Breast epithelium (tissue), 4 donors: ENCODE data around the gene FBRS. TPM values are rescaled to one million over a fixed set of nuclear protein-coding genes. Genes with fewer than 3 reads are reported as not detected.
"Not testable (repeated sequence)": the region's sequence is repeated elsewhere in the genome, so short reads cannot be mapped to it uniquely, and the experiment has no call there.

ENCODE experiments used
- DNase-seq, 2 donors: peaks; one replicate each; pipeline ENCODE4 v3.0.0-alpha.2; 2019; ENCODE audit warnings: low spot score in 2 of 2
- H3K27ac ChIP-seq, 2 donors: fragments of 200-600 bp; sonication (generic) in 1 of 2; one replicate each; pipeline ENCODE4 v1.5.1; 2016 to 2019; ENCODE audit warnings: mild to moderate bottlenecking in 1 of 2
- H3K27me3 ChIP-seq, 2 donors: fragments of 200-600 bp; sonication (generic) in 1 of 2; one replicate each; pipeline versions ENCODE4 v1.5.1 to v1.6.0; 2017 to 2019; ENCODE audit warnings: control low read depth in 1 of 2, mild to moderate bottlenecking in 1 of 2
- H3K36me3 ChIP-seq: fragments of 200-600 bp; one replicate; pipeline ENCODE4 v1.5.1; 2019
- H3K4me1 ChIP-seq, 2 donors: fragments of 200-600 bp; sonication (generic); one replicate each; pipeline ENCODE4 v1.5.1; 2016 to 2019; ENCODE audit warnings: control low read depth in 1 of 2
- H3K4me3 ChIP-seq, 3 donors: fragments of 200-600 bp; sonication (generic); 1 replicate in 2 of 3; 2 replicates in 1 of 3; pipeline ENCODE4 v1.5.1; 2016 to 2019; ENCODE audit warnings: mild to moderate bottlenecking in 3 of 3, moderate library complexity in 2 of 3
- H3K9me3 ChIP-seq, 2 donors: fragments of 200-600 bp; sonication (generic) in 1 of 2; one replicate each; pipeline ENCODE4 v1.5.1; 2016 to 2019; ENCODE audit warnings: control low read depth in 1 of 2
- POLR2A ChIP-seq: fragments of 450-650 bp; IDR thresholded peaks from one replicate; pipeline ENCODE4 v1.6.1; 2016; ENCODE audit warnings: antibody characterized with exemption, mild to moderate bottlenecking, moderate library complexity
- POLR2AphosphoS5 ChIP-seq, 3 donors: sonication (generic); formaldehyde crosslinking; IDR thresholded peaks; one replicate each; pipeline ENCODE4 v1.6.1; 2017; ENCODE audit warnings: antibody characterized with exemption in 3 of 3
- intact Hi-C: fragments of 100-400 bp; cut with DNase I; formaldehyde crosslinking; loops from one replicate; pipeline ENCODE4 v1.15.1; 2023; ENCODE audit warnings: low total_unique reads
- total RNA-seq, 3 donors: library from RNA; depleted of rRNA; stranded (reverse); fragments of >200 nt; gene quantifications; one replicate each; pipeline ENCODE4 v1.1.0, GENCODE V29; 2016
- TF ChIP-seq, protein P1 (sequence below), 3 donors: fragments of 450-650 bp; IDR thresholded peaks; one replicate each; pipeline ENCODE4 v1.5.1; 2016 to 2017; ENCODE audit warnings: antibody characterized with exemption in 3 of 3, mild to moderate bottlenecking in 3 of 3, moderate library complexity in 3 of 3

Gene FBRS
- total RNA-seq, 3 donors from 2014 or later, result 13.6 to 25.2 (median 17.7) TPM

DNA sequence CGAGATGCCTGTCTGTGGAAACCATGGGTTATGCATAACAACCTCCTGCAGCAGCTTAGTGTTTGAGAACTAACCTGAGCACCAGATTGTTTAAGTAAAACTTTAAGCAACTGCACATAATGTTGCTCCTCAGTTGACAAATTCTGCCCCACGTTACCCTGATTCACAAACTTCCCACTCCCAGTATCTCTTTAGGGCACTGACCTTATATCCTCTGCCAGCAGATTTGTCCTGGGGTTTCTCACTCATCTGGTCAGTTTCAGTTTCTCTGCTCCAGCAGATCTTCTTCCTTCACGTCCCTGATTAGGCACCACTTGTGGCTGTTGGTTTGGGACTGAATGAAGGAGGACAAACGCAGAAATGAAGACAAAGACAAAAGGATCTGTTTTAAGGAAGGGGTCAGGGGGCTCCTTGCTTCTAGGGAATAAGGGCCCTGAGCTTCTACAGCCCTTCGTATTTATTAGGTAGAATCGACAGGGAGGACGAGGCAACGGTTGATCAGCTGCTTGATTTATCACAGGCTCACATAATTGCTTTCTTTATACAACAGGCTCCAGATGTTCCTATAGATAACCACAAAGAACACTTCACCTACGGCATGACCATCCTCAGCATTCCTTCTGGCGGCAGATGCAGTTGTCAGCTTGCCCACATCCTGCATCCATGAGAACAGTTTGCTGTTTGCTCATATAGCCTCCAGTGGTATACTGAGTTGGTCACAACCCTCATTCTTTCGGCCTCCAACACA, 34.5 kb upstream of the FBRS start:
- Histone ChIP-seq H3K9me3 (no peaks in the 10 kb centered on the region), H3K27me3 (no peaks in the 10 kb centered on the region)
- intact Hi-C loops, result loop anchor here (10.0 kb wide), 1 partner anchor 79 kb away; no protein-coding TSS in a partner anchor

DNA sequence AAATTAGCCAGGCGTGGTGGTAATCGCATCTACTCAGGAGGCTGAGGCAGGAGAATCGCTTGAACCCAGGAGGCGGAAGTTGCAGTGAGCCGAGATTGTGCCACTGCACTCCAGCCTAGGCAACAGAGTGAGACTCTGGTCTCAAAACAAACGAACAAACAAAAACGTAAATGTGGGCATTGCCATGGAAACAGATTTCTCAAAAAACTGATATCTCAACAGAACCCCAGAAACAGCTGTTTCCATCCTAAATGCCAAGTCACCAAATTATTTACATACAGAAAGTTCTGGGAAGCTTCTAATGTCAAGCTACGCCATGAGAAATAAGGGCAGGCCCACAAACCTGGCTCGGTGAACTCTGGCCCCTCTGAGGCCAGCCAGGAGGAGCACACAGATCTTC, 32.0 kb upstream of the FBRS start:
- no peak overlapping the region for H3K27ac ChIP-seq
- no peak for DNase-seq
- no peaks in the 10 kb centered on the region for H3K4me1 ChIP-seq
- no peaks in the 10 kb centered on the region for H3K9me3 ChIP-seq
- H3K4me3 ChIP-seq, result no peak overlapping the region
- no peaks in the 10 kb centered on the region for H3K36me3 ChIP-seq
- H3K27me3 ChIP-seq, result no peaks in the 10 kb centered on the region
- intact Hi-C loops, result loop anchor here (10.0 kb wide), 1 partner anchor 81 kb away; no protein-coding TSS in a partner anchor
- TF ChIP-seq POLR2A, result no peak
- TF ChIP-seq, protein P1, sequence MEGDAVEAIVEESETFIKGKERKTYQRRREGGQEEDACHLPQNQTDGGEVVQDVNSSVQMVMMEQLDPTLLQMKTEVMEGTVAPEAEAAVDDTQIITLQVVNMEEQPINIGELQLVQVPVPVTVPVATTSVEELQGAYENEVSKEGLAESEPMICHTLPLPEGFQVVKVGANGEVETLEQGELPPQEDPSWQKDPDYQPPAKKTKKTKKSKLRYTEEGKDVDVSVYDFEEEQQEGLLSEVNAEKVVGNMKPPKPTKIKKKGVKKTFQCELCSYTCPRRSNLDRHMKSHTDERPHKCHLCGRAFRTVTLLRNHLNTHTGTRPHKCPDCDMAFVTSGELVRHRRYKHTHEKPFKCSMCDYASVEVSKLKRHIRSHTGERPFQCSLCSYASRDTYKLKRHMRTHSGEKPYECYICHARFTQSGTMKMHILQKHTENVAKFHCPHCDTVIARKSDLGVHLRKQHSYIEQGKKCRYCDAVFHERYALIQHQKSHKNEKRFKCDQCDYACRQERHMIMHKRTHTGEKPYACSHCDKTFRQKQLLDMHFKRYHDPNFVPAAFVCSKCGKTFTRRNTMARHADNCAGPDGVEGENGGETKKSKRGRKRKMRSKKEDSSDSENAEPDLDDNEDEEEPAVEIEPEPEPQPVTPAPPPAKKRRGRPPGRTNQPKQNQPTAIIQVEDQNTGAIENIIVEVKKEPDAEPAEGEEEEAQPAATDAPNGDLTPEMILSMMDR (IDR thresholded peaks at IDR 0.05), result no peak
- no peak for TF ChIP-seq POLR2AphosphoS5 (IDR thresholded peaks at IDR 0.05)

More for the DNA sequence above, 34.5 kb upstream of the FBRS start:
- no peaks in the 10 kb centered on the region for H3K36me3 ChIP-seq
- no peak overlapping the region for H3K4me3 ChIP-seq
- TF ChIP-seq, protein P1 (IDR thresholded peaks at IDR 0.05), result no peak
- TF ChIP-seq POLR2A, result no peak
- peak in 1 of 3 donors; percentile 59 for TF ChIP-seq POLR2AphosphoS5 (IDR thresholded peaks at IDR 0.05)
- H3K4me1 ChIP-seq, result no peaks in the 10 kb centered on the region
- DNase-seq, result peak in 1 of 2 donors; percentile 80
- no peak overlapping the region for H3K27ac ChIP-seq

DNA sequence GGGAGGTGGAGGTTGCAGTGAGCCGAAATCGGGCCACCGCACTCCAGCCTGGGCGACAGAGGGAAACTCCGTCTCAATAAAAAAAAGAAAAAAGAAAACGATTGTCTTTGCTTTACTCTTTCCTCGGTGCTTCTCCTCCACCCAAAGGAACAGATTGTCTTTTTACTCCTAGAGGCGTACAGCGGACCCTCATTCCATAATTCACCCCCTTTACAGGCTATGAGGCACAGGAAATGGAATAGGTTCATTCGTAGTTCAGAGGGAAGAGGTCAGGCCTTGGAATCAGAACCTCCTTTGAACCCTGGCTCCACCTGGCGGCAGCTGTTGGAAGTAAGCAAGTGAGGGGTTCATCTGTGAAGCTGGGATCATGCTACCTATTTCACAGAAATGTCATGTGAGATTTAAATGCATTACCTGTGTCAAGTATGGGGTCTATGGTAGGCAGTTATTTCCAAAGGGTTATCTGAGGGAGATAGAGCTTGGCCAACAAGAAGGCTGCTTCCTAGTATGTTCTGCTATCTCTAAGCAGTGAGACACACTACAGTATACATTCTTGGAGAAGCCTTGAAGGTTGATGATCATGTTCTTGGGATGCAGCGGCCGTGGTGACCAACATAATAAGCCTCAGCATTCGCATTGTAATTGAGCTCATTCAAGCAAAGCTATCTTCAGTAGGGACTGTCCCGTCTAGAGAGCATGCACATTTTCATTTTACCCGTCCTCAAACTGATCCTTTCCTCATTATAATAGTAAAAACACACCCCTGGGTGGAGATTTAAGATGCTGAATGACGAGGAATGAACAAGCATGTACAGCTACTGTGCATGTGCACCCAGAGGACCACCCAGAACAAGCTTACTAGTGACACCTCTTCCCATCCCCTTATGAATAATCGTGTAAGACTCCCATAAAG, 29.3 kb upstream of the FBRS start:
- peak; percentile 68 to 89 for DNase-seq
- intact Hi-C loops, result loop anchor here (10.0 kb wide), 1 partner anchor 84 kb away; no protein-coding TSS in a partner anchor
- H3K4me1 ChIP-seq, result no peaks in the 10 kb centered on the region
- peak in 1 of 3 donors; percentile 37 for TF ChIP-seq POLR2AphosphoS5 (IDR thresholded peaks at IDR 0.05)
- TF ChIP-seq, protein P1 (IDR thresholded peaks at IDR 0.05), result peak; percentile 73 to 89 (median 86)
- TF ChIP-seq POLR2A, result no peak
- H3K4me3 ChIP-seq, result peak overlapping the region in 2 of 3 donors; percentile 38 to 58
- H3K27ac ChIP-seq, result peak overlapping the region; percentile 48 to 57
- H3K27me3 ChIP-seq, result no peaks in the 10 kb centered on the region
- H3K9me3 ChIP-seq, result no peaks in the 10 kb centered on the region
- H3K36me3 ChIP-seq, result no peaks in the 10 kb centered on the region

DNA sequence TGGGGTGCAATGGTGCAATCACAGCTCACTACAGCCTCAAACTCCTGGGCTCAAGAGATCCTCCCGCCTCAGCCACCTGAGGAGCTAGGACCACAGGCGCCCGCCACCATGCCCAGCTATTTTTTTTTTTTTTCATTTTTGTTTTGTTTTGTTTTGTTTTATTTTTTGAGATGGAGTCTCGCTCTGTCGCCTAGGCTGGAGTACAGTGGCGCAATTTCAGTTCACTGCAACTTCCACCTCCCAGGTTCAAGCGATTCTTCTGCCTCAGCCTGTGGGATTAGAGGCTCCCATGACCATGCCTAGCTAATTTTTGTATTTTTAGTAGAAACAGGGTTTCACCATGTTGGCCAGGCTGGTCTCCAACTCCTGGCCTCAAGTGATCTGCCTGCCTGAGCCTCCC, 25.8 kb upstream of the FBRS start:
- not testable (repeated sequence) for H3K4me3 ChIP-seq

DNA sequence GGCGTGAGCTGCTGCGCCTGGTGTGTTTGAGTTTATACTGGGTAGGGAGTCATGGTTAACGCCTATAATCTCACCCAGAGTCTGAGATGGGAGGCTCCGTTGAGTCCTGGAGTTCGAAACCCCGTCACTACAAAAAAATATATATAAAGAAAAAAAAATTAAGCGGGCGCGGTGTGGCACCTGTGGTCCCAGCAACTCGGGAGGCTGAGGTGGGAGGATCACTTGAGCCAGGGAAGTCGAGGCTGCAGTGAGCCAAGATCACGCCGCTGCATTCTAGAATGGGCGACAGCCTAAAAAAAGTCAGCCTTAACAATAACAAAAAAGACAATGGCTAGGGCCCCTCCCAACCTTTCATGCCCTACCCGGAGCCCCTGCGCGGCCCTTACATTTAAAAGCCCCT, 24.7 kb upstream of the FBRS start:
- Histone ChIP-seq H3K27me3 (no peaks in the 10 kb centered on the region), H3K4me1 (peaks cover 0 to 3% of the 10 kb centered on the region in 2 donors), H3K27ac (peak overlapping the region; percentile 83 to 89), H3K9me3 (no peaks in the 10 kb centered on the region), H3K4me3 (peak overlapping the region; percentile 62 to 74 (median 73)), H3K36me3 (no peaks in the 10 kb centered on the region)
- intact Hi-C loops, result no loop called here
- no peak for DNase-seq
- TF ChIP-seq POLR2A (no peak), POLR2AphosphoS5 (IDR thresholded peaks at IDR 0.05) (no peak)
- TF ChIP-seq, protein P1 (IDR thresholded peaks at IDR 0.05), result no peak

More for the DNA sequence above, 25.8 kb upstream of the FBRS start:
- H3K4me1 ChIP-seq, intact Hi-C loops, H3K9me3 ChIP-seq, H3K27me3 ChIP-seq, H3K27ac ChIP-seq, DNase-seq, H3K36me3 ChIP-seq: not testable (repeated sequence)
